Mesothelial cell of epicardium (in vitro differentiated cells): ENCODE results near the gene GATC. TPM values are rescaled to one million over a fixed set of nuclear protein-coding genes. Genes with fewer than 3 reads are reported as not detected.
A peak's percentile ranks its signal among the peaks of the same experiment; 100 is the strongest.

Experiments used
- DNase-seq, 2 experiments: peaks; one replicate each; pipeline ENCODE4 v3.0.0; 2021; ENCODE audit warnings: low spot score in 2 of 2; ENCODE audit not compliant: unreplicated experiment in 2 of 2
- H3K27ac Mint-ChIP-seq: 2 replicates; pipeline ENCODE4 v1.8.0; 2021; ENCODE audit warnings: mixed read lengths
- H3K27me3 Mint-ChIP-seq: 2 replicates; pipeline ENCODE4 v1.8.0; 2021; ENCODE audit warnings: low read depth, mixed read lengths
- H3K36me3 Mint-ChIP-seq: 2 replicates; pipeline ENCODE4 v1.8.0; 2021; ENCODE audit warnings: mixed read lengths
- H3K4me1 Mint-ChIP-seq: 2 replicates; pipeline ENCODE4 v1.8.0; 2021; ENCODE audit warnings: mixed read lengths
- H3K4me3 Mint-ChIP-seq: 2 replicates; pipeline ENCODE4 v1.8.0; 2021; ENCODE audit warnings: mild to moderate bottlenecking, moderate library complexity, mixed read lengths
- H3K9me3 Mint-ChIP-seq: 2 replicates; pipeline ENCODE4 v1.8.0; 2021; ENCODE audit warnings: mixed read lengths
- CTCF ChIP-seq: fragments of 200-600 bp; sonication (generic); IDR thresholded peaks from one replicate; pipeline ENCODE4 v1.5.0; 2021; ENCODE audit warnings: antibody characterized with exemption; ENCODE audit not compliant: unreplicated experiment
- total RNA-seq: library from RNA; stranded (reverse); gene quantifications from 3 replicates; pipeline ENCODE4 v1.2.1, GENCODE V29; 2021

The GATC gene
- total RNA-seq, 1 donor from 2014 or later: 30.8 TPM

GRCh38 chr12:120413901-120414695 is 32.1 kb upstream of the GATC start:
- H3K27ac Mint-ChIP-seq: peak overlapping the region; percentile 87
- no peak for TF ChIP-seq CTCF
- no peak for DNase-seq

GRCh38 chr12:120416490-120417216 is 29.6 kb upstream of the GATC start:
- Mint-ChIP-seq H3K9me3 (no peaks in the 10 kb centered on the region), H3K4me1 (peaks cover 12% of the 10 kb centered on the region), H3K27me3 (no peaks in the 10 kb centered on the region), H3K36me3 (no peaks in the 10 kb centered on the region), H3K4me3 (no peak overlapping the region), H3K27ac (no peak overlapping the region)
- no peak for DNase-seq
- TF ChIP-seq CTCF: no peak

More at GRCh38 chr12:120413901-120414695, 32.1 kb upstream of the GATC start:
- Mint-ChIP-seq H3K27me3 (no peaks in the 10 kb centered on the region), H3K4me3 (no peak overlapping the region), H3K9me3 (no peaks in the 10 kb centered on the region), H3K4me1 (peaks cover 12% of the 10 kb centered on the region), H3K36me3 (no peaks in the 10 kb centered on the region)

GRCh38 chr12:120417917-120418580 is 28.2 kb upstream of the GATC start:
- Mint-ChIP-seq H3K9me3 (no peaks in the 10 kb centered on the region), H3K27ac (no peak overlapping the region), H3K4me1 (peaks cover 11% of the 10 kb centered on the region), H3K27me3 (no peaks in the 10 kb centered on the region), H3K4me3 (no peak overlapping the region), H3K36me3 (no peaks in the 10 kb centered on the region)
- no peak for DNase-seq
- no peak for TF ChIP-seq CTCF

GRCh38 chr12:120421701-120422100 is 24.5 kb upstream of the GATC start:
- TF ChIP-seq CTCF: no peak
- Mint-ChIP-seq H3K4me3 (no peak overlapping the region), H3K36me3 (no peaks in the 10 kb centered on the region), H3K9me3 (no peaks in the 10 kb centered on the region), H3K4me1 (no peaks in the 10 kb centered on the region), H3K27me3 (no peaks in the 10 kb centered on the region), H3K27ac (no peak overlapping the region)
- DNase-seq: no peak

GRCh38 chr12:120422892-120423456 is 23.3 kb upstream of the GATC start:
- Mint-ChIP-seq H3K4me1 (no peaks in the 10 kb centered on the region), H3K9me3 (no peaks in the 10 kb centered on the region), H3K4me3 (no peak overlapping the region), H3K27me3 (no peaks in the 10 kb centered on the region), H3K36me3 (no peaks in the 10 kb centered on the region), H3K27ac (no peak overlapping the region)
- no peak for DNase-seq
- no peak for TF ChIP-seq CTCF
